ENCODE measurements around the gene CDC14A.

Gene CDC14A

DNA sequence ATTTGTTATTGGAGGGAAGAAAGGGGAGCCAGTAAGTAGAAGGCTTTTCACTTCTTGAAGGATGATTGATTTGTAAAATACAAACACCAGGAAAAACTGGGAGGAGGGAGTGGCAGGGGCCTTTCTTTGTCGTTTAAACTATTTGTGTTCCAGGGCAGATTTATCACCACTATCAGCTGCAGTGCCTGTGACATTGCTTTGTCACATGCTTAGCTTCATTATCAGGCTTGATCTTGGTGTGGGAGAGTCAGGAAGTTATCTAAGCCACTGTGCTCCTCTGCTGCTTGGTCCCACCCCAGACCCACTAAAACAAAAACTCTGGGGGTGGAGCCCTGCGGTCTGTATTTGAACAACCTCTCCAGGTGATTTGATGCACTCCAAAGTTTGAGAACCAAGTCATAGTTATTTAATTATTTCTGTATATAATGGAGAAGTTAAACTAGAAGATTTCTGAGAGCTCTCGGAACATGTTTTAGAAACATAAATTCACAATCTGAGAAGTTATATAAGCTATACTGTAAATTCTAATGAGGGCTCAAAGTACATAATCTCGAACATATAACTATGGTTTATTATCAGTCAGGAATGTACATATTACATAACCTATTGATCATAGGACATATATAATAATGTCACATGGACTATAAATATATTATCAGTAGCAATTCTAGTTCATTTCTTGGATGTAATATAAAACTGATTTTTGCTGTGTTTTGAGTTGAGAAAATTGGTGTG is 87.9 kb downstream of the CDC14A start:
- Histone ChIP-seq H2AK5ac (ENCODE audit: low read length) (no peak overlapping the region), H2BK12ac (ENCODE audit: low read length) (no peak overlapping the region), H3K9ac (ENCODE audit: low read length) (no peak overlapping the region), H3K23ac (ENCODE audit: low read length) (no peak overlapping the region), H3K36me3 (ENCODE audit: control insufficient read depth in 1 of 2, insufficient read depth in 2 of 2, low read length in 2 of 2) (no peaks in the 10 kb centered on the region), H3K27me3 (ENCODE audit: insufficient read depth, low read length) (no peaks in the 10 kb centered on the region), H3K79me2 (ENCODE audit: control insufficient read depth, insufficient read depth, low read length, poor library complexity) (no peaks in the 10 kb centered on the region), H2BK120ac (ENCODE audit: insufficient read depth, low read length, poor library complexity) (no peak overlapping the region), H4K12ac (ENCODE audit: low read depth, low read length) (no peak overlapping the region), H3K27ac (ENCODE audit: low read depth, low read length) (no peak overlapping the region), H4K91ac (ENCODE audit: low read depth, low read length) (no peak overlapping the region), H3K4me3 (ENCODE audit: low read depth, low read length) (no peak overlapping the region), H2BK5ac (ENCODE audit: low read depth, low read length, poor library complexity) (no peak overlapping the region), H3K9me3 (ENCODE audit: insufficient read depth, low read depth, low read length) (no peaks in the 10 kb centered on the region), H2AFZ (ENCODE audit: insufficient read depth, low read length, poor library complexity) (no peak overlapping the region), H3K4me1 (ENCODE audit: control insufficient read depth in 1 of 2, insufficient read depth in 2 of 2, low read length in 2 of 2) (peaks cover 5 to 11% of the 10 kb centered on the region in 2 experiments), H4K8ac (ENCODE audit: low read depth, low read length) (no peak overlapping the region), H3K4ac (ENCODE audit: low read depth, low read length) (no peak overlapping the region), H3K4me2 (ENCODE audit: low read length) (no peak overlapping the region), H3K14ac (ENCODE audit: low read length) (no peak overlapping the region), H3K18ac (ENCODE audit: low read length) (no peak overlapping the region), H3K79me1 (ENCODE audit: low read length) (no peaks in the 10 kb centered on the region)
- WGBS (ENCODE audit: extremely low coverage, insufficient coverage, insufficient read length), result no CpG with 5 or more reads among the region's 4 CpGs
- peak; percentile 21 to 67 for DNase-seq

DNA sequence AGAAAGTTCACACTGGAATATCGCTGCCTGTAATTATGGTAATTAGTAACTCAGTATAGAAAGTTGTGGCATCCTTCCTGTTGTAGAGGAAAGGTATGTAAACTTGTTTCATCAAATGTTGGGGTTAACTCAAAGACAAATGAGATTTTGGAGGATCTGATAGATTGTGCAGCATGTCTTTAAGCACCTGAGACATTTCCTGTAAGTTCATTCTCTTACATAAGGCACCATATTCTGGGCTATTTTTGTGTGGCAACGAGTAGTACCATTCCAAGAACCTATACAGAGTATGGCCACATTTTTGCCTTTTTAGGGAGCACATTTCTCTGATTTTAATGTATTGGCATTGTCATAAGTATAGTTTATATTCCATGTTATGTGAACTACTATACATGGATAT is 88.8 kb downstream of the CDC14A start:
- no peak overlapping the region for H2AK5ac ChIP-seq (ENCODE audit: low read length)
- no peaks in the 10 kb centered on the region for H3K79me2 ChIP-seq (ENCODE audit: control insufficient read depth, insufficient read depth, low read length, poor library complexity)
- WGBS (ENCODE audit: extremely low coverage, insufficient coverage, insufficient read length), result no CpG with 5 or more reads among the region's 2 CpGs
- H3K4ac ChIP-seq (ENCODE audit: low read depth, low read length), result no peak overlapping the region
- H4K12ac ChIP-seq (ENCODE audit: low read depth, low read length), result no peak overlapping the region
- H3K18ac ChIP-seq (ENCODE audit: low read length), result no peak overlapping the region
- no peaks in the 10 kb centered on the region for H3K9me3 ChIP-seq (ENCODE audit: insufficient read depth, low read depth, low read length)
- H2BK5ac ChIP-seq (ENCODE audit: low read depth, low read length, poor library complexity), result no peak overlapping the region
- H4K8ac ChIP-seq (ENCODE audit: low read depth, low read length), result no peak overlapping the region
- H4K91ac ChIP-seq (ENCODE audit: low read depth, low read length), result no peak overlapping the region
- no peak overlapping the region for H3K14ac ChIP-seq (ENCODE audit: low read length)
- H2BK12ac ChIP-seq (ENCODE audit: low read length), result no peak overlapping the region
- no peak overlapping the region for H3K4me2 ChIP-seq (ENCODE audit: low read length)
- no peaks in the 10 kb centered on the region for H3K79me1 ChIP-seq (ENCODE audit: low read length)
- H2BK120ac ChIP-seq (ENCODE audit: insufficient read depth, low read length, poor library complexity), result no peak overlapping the region
- no peaks in the 10 kb centered on the region for H3K27me3 ChIP-seq (ENCODE audit: insufficient read depth, low read length)
- no peak overlapping the region for H3K27ac ChIP-seq (ENCODE audit: low read depth, low read length)
- H3K23ac ChIP-seq (ENCODE audit: low read length), result no peak overlapping the region
- DNase-seq, result no peak
- H3K9ac ChIP-seq (ENCODE audit: low read length), result no peak overlapping the region
- H3K36me3 ChIP-seq (ENCODE audit: control insufficient read depth in 1 of 2, insufficient read depth in 2 of 2, low read length in 2 of 2), result no peaks in the 10 kb centered on the region
- no peak overlapping the region for H3K4me3 ChIP-seq (ENCODE audit: low read depth, low read length)
- peaks cover 5 to 11% of the 10 kb centered on the region in 2 experiments for H3K4me1 ChIP-seq (ENCODE audit: control insufficient read depth in 1 of 2, insufficient read depth in 2 of 2, low read length in 2 of 2)
- no peak overlapping the region for H2AFZ ChIP-seq (ENCODE audit: insufficient read depth, low read length, poor library complexity)

DNA sequence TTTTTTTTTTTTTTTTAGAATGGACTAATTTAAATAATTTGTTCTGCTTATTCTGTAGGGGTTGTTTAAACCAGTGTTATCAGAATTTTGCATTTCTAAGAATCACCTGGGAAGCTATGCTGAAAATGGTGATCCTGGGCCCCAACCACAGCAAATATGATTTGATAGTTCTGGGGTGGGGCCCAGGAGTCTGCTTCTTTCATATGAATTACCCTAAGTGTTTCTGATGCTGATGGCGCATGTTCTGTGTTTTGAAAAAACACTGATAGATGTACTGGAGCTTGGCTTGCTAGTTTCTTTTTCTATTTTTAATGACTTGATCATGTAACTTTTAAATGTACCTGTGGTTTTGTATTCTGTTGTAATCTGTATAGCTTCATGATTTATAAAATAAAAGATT is 89.3 kb downstream of the CDC14A start:
- Histone ChIP-seq H2BK120ac (ENCODE audit: insufficient read depth, low read length, poor library complexity) (no peak overlapping the region), H3K4me2 (ENCODE audit: low read length) (no peak overlapping the region), H3K4me3 (ENCODE audit: low read depth, low read length) (no peak overlapping the region), H3K4me1 (ENCODE audit: control insufficient read depth in 1 of 2, insufficient read depth in 2 of 2, low read length in 2 of 2) (peaks cover 5 to 11% of the 10 kb centered on the region in 2 experiments), H3K27me3 (ENCODE audit: insufficient read depth, low read length) (no peaks in the 10 kb centered on the region), H2BK5ac (ENCODE audit: low read depth, low read length, poor library complexity) (no peak overlapping the region), H3K18ac (ENCODE audit: low read length) (no peak overlapping the region), H3K27ac (ENCODE audit: low read depth, low read length) (no peak overlapping the region), H3K79me1 (ENCODE audit: low read length) (no peaks in the 10 kb centered on the region), H4K91ac (ENCODE audit: low read depth, low read length) (no peak overlapping the region), H3K79me2 (ENCODE audit: control insufficient read depth, insufficient read depth, low read length, poor library complexity) (no peaks in the 10 kb centered on the region), H4K8ac (ENCODE audit: low read depth, low read length) (no peak overlapping the region), H2BK12ac (ENCODE audit: low read length) (no peak overlapping the region), H3K14ac (ENCODE audit: low read length) (no peak overlapping the region), H2AK5ac (ENCODE audit: low read length) (no peak overlapping the region), H3K9me3 (ENCODE audit: insufficient read depth, low read depth, low read length) (no peaks in the 10 kb centered on the region), H3K23ac (ENCODE audit: low read length) (no peak overlapping the region), H4K12ac (ENCODE audit: low read depth, low read length) (no peak overlapping the region), H3K36me3 (ENCODE audit: control insufficient read depth in 1 of 2, insufficient read depth in 2 of 2, low read length in 2 of 2) (no peaks in the 10 kb centered on the region), H3K9ac (ENCODE audit: low read length) (no peak overlapping the region), H3K4ac (ENCODE audit: low read depth, low read length) (no peak overlapping the region), H2AFZ (ENCODE audit: insufficient read depth, low read length, poor library complexity) (no peak overlapping the region)
- no peak for DNase-seq
- WGBS (ENCODE audit: extremely low coverage, insufficient coverage, insufficient read length), result no CpG with 5 or more reads among the region's 1 CpG

DNA sequence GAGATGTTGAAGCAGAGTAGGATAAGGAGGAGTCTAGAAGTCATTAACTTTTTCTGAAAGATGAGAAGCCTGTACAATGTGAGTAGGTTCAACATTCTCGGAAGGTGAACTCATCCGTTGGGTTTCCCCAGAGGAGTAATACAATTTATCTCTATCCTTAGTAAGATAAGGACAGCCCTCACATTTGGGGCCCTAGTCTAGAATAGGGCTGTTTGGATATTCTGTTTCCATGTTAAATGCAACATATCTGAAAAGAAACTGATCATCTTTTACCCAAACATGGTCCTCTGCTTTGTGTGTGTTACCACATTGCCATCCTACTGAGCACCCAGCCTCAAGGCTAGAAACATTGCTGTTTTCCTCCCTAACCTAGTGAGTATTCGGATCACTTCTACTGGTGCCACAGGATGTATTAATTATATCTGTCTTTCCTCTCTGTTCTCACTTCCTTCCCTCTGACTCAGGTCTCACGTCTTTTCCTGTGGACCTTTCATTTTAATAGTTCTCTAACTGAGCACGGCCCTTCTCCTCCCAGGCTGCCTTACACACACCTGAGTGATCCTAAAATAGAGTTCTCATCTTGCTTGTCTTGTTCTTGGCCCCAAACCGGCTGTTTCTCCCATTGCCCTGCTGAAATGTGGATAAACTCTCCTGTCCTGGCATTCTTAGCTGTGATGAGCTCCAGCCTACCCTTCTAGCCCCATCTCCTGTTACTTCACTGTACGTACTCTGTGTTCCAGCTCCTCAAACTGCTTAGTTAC is 91.7 kb downstream of the CDC14A start:
- H3K4me2 ChIP-seq (ENCODE audit: low read length), result no peak overlapping the region
- no CpG with 5 or more reads among the region's 7 CpGs for WGBS (ENCODE audit: extremely low coverage, insufficient coverage, insufficient read length)
- no peak overlapping the region for H3K4me3 ChIP-seq (ENCODE audit: low read depth, low read length)
- H4K12ac ChIP-seq (ENCODE audit: low read depth, low read length), result no peak overlapping the region
- H3K9me3 ChIP-seq (ENCODE audit: insufficient read depth, low read depth, low read length), result no peaks in the 10 kb centered on the region
- H3K9ac ChIP-seq (ENCODE audit: low read length), result no peak overlapping the region
- H4K8ac ChIP-seq (ENCODE audit: low read depth, low read length), result peak overlapping the region; percentile 49
- H2BK12ac ChIP-seq (ENCODE audit: low read length), result no peak overlapping the region
- no peak overlapping the region for H4K91ac ChIP-seq (ENCODE audit: low read depth, low read length)
- H2BK5ac ChIP-seq (ENCODE audit: low read depth, low read length, poor library complexity), result peak overlapping the region; percentile 4
- no peaks in the 10 kb centered on the region for H3K27me3 ChIP-seq (ENCODE audit: insufficient read depth, low read length)
- no peaks in the 10 kb centered on the region for H3K79me2 ChIP-seq (ENCODE audit: control insufficient read depth, insufficient read depth, low read length, poor library complexity)
- H3K27ac ChIP-seq (ENCODE audit: low read depth, low read length), result peak overlapping the region; percentile 33
- no peak overlapping the region for H2AK5ac ChIP-seq (ENCODE audit: low read length)
- no peak overlapping the region for H2BK120ac ChIP-seq (ENCODE audit: insufficient read depth, low read length, poor library complexity)
- no peaks in the 10 kb centered on the region for H3K36me3 ChIP-seq (ENCODE audit: control insufficient read depth in 1 of 2, insufficient read depth in 2 of 2, low read length in 2 of 2)
- peaks cover 5 to 11% of the 10 kb centered on the region in 2 experiments for H3K4me1 ChIP-seq (ENCODE audit: control insufficient read depth in 1 of 2, insufficient read depth in 2 of 2, low read length in 2 of 2)
- H3K18ac ChIP-seq (ENCODE audit: low read length), result no peak overlapping the region
- H3K23ac ChIP-seq (ENCODE audit: low read length), result no peak overlapping the region
- DNase-seq, result peak; percentile 50 to 82
- no peaks in the 10 kb centered on the region for H3K79me1 ChIP-seq (ENCODE audit: low read length)
- peak overlapping the region; percentile 44 for H3K14ac ChIP-seq (ENCODE audit: low read length)
- no peak overlapping the region for H2AFZ ChIP-seq (ENCODE audit: insufficient read depth, low read length, poor library complexity)
- H3K4ac ChIP-seq (ENCODE audit: low read depth, low read length), result peak overlapping the region; percentile 49
